GM12878 (cell line): ENCODE data around the gene ANO4.

Source experiments
- CHD2 ChIP-seq: IDR thresholded peaks from 2 replicates; pipeline ENCODE4 v1.6.1; 2011; ENCODE audit warnings: low read depth, low read length, improper control_type of control experiment, borderline replicate concordance
- MYC ChIP-seq: IDR thresholded peaks from 2 replicates; pipeline ENCODE4 v1.6.1; 2011; ENCODE audit warnings: mild to moderate bottlenecking, low read length, moderate library complexity, inconsistent platforms; ENCODE audit not compliant: insufficient read depth, insufficient replicate concordance, insufficient read length, severe bottlenecking
- ZNF622 ChIP-seq: fragments of 450-650 bp; IDR thresholded peaks from 2 replicates; pipeline ENCODE4 v1.6.1; 2017; ENCODE audit warnings: mild to moderate bottlenecking, inconsistent platforms
- TF ChIP-seq, protein P1 (sequence below): fragments of 450-650 bp; IDR thresholded peaks from 2 replicates; pipeline ENCODE4 v1.6.1; 2016; ENCODE audit warnings: mild to moderate bottlenecking

DNA sequence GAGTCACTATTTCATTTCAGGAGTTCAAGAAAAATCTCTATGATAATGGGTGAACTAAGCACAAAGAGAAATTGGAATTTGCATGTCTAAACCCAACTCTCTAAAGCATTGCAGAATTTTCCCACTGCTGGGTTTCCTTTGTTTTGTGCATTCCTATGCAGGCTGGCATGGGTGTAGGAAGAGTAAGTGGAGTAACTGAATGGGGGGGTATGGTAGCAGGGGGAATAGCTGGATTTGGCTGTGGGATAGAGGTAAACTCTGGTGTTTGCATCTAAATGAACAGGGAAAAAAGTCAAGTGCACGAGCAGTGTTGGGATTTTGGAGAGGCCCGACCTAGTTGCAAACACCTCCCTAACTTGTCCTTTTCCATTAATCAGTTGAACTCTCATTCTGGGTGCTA, 159.1 kb downstream of the ANO4 start:
- TF ChIP-seq, protein P1, sequence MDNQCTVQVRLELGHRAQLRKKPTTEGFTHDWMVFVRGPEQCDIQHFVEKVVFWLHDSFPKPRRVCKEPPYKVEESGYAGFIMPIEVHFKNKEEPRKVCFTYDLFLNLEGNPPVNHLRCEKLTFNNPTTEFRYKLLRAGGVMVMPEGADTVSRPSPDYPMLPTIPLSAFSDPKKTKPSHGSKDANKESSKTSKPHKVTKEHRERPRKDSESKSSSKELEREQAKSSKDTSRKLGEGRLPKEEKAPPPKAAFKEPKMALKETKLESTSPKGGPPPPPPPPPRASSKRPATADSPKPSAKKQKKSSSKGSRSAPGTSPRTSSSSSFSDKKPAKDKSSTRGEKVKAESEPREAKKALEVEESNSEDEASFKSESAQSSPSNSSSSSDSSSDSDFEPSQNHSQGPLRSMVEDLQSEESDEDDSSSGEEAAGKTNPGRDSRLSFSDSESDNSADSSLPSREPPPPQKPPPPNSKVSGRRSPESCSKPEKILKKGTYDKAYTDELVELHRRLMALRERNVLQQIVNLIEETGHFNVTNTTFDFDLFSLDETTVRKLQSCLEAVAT, result no peak
- TF ChIP-seq ZNF622 (no peak), CHD2 (no peak), MYC (no peak)
